Mesenchymal stem cell (in vitro differentiated cells and primary cell): ENCODE results near the gene ALDH1A3.

Source experiments
- DNase-seq: peaks from one replicate; pipeline ENCODE4 v3.0.0-alpha.2; 2013
- H2AFZ ChIP-seq: one replicate; pipeline ENCODE4 v1.6.1; 2013; ENCODE audit warnings: low read depth, mild to moderate bottlenecking, control low read depth, inconsistent platforms, low read length, moderate library complexity
- H2AK5ac ChIP-seq: 2 replicates; pipeline ENCODE4 v1.6.1; 2013; ENCODE audit warnings: low read length, moderate library complexity, mild to moderate bottlenecking, inconsistent platforms; ENCODE audit not compliant: severe bottlenecking
- H2BK120ac ChIP-seq: one replicate; pipeline ENCODE4 v1.6.1; 2013; ENCODE audit warnings: low read depth, mild to moderate bottlenecking, inconsistent platforms, low read length, moderate library complexity
- H2BK12ac ChIP-seq, 2 experiments: one replicate each; pipeline ENCODE4 v1.6.1; 2013; ENCODE audit warnings: inconsistent platforms in 2 of 2, low read length in 2 of 2, mild to moderate bottlenecking in 2 of 2, moderate library complexity in 2 of 2, control low read depth in 1 of 2
- H2BK15ac ChIP-seq: one replicate; pipeline ENCODE4 v1.6.1; 2013; ENCODE audit warnings: mild to moderate bottlenecking, low read depth, inconsistent platforms; ENCODE audit not compliant: poor library complexity, severe bottlenecking
- H2BK5ac ChIP-seq: 2 replicates; pipeline ENCODE4 v1.6.1; 2013; ENCODE audit warnings: low read depth, mild to moderate bottlenecking, low read length, control low read depth, inconsistent platforms; ENCODE audit not compliant: poor library complexity, severe bottlenecking
- H3K14ac ChIP-seq, 2 experiments: one replicate each; pipeline ENCODE4 v1.6.1; 2013; ENCODE audit warnings: inconsistent platforms in 2 of 2, low read length in 2 of 2, control low read depth in 1 of 2, mild to moderate bottlenecking in 1 of 2, moderate library complexity in 1 of 2
- H3K18ac ChIP-seq, 2 experiments: one replicate each; pipeline ENCODE4 v1.6.1; 2013; ENCODE audit warnings: inconsistent platforms in 2 of 2, low read length in 2 of 2, control low read depth in 1 of 2, low read depth in 1 of 2, mild to moderate bottlenecking in 1 of 2
- H3K23ac ChIP-seq, 2 experiments: one replicate each; pipeline ENCODE4 v1.6.1; 2013; ENCODE audit warnings: inconsistent platforms in 2 of 2, low read length in 2 of 2, mild to moderate bottlenecking in 2 of 2, moderate library complexity in 2 of 2, control low read depth in 1 of 2
- H3K27ac ChIP-seq: 2 replicates; pipeline ENCODE4 v1.5.1; 2013; ENCODE audit warnings: mild to moderate bottlenecking, moderate library complexity, low read length, control low read depth, inconsistent platforms; ENCODE audit not compliant: poor library complexity, severe bottlenecking
- H3K27me3 ChIP-seq, 2 experiments: 2 replicates each; pipeline versions ENCODE4 v1.6.1 to v1.7.0; 2013; ENCODE audit warnings: low read length in 2 of 2, mild to moderate bottlenecking in 2 of 2, moderate library complexity in 2 of 2, control low read depth in 1 of 2, inconsistent platforms in 1 of 2; ENCODE audit not compliant: control insufficient read depth in 1 of 2, insufficient read depth in 1 of 2
- H3K36me3 ChIP-seq, 2 experiments: 2 replicates each; pipeline versions ENCODE4 v1.6.1 to v1.7.0; 2013; ENCODE audit warnings: low read length in 2 of 2, control low read depth in 1 of 2, inconsistent platforms in 1 of 2, low read depth in 1 of 2, mild to moderate bottlenecking in 1 of 2; ENCODE audit not compliant: insufficient read depth in 2 of 2, control insufficient read depth in 1 of 2
- H3K4ac ChIP-seq, 2 experiments: one replicate each; pipeline ENCODE4 v1.6.1; 2013; ENCODE audit warnings: inconsistent platforms in 2 of 2, low read length in 2 of 2, mild to moderate bottlenecking in 2 of 2, moderate library complexity in 2 of 2, control low read depth in 1 of 2, low read depth in 1 of 2
- H3K4me1 ChIP-seq: 2 replicates; pipeline ENCODE4 v1.6.1; 2013; ENCODE audit warnings: low read depth, low read length, control low read depth; ENCODE audit not compliant: control insufficient read depth, insufficient read depth
- H3K4me2 ChIP-seq: 2 replicates; pipeline ENCODE4 v1.6.1; 2013; ENCODE audit warnings: low read length, mild to moderate bottlenecking, inconsistent platforms; ENCODE audit not compliant: poor library complexity, severe bottlenecking
- H3K4me3 ChIP-seq, 2 experiments: 2 replicates each; pipeline versions ENCODE4 v1.5.1 to v1.7.0; 2013; ENCODE audit warnings: low read length in 2 of 2, mild to moderate bottlenecking in 2 of 2, control low read depth in 1 of 2, low read depth in 1 of 2; ENCODE audit not compliant: insufficient read depth in 1 of 2
- H3K79me1 ChIP-seq: replicated peaks from 2 replicates; pipeline ENCODE4 v1.6.1; 2013; ENCODE audit warnings: mild to moderate bottlenecking, control low read depth, low read length, inconsistent platforms; ENCODE audit not compliant: poor library complexity, severe bottlenecking
- H3K9ac ChIP-seq: 2 replicates; pipeline ENCODE4 v1.7.0; 2013; ENCODE audit warnings: mild to moderate bottlenecking, low read length, moderate library complexity
- H3K9me3 ChIP-seq: 2 replicates; pipeline ENCODE4 v1.7.0; 2013; ENCODE audit warnings: mild to moderate bottlenecking, low read length; ENCODE audit not compliant: control insufficient read depth
- H4K8ac ChIP-seq: one replicate; pipeline ENCODE4 v1.6.1; 2013; ENCODE audit warnings: inconsistent platforms, mild to moderate bottlenecking, low read length, moderate library complexity
- H4K91ac ChIP-seq: one replicate; pipeline ENCODE4 v1.6.1; 2013; ENCODE audit warnings: mild to moderate bottlenecking, low read length, inconsistent platforms
- WGBS: methylation state at CpG from one replicate; pipeline ENCODE4 v1.1.7; 2013; ENCODE audit warnings: mixed read lengths; 5-methylcytosine and 5-hydroxymethylcytosine counted together

ALDH1A3 gene

DNA sequence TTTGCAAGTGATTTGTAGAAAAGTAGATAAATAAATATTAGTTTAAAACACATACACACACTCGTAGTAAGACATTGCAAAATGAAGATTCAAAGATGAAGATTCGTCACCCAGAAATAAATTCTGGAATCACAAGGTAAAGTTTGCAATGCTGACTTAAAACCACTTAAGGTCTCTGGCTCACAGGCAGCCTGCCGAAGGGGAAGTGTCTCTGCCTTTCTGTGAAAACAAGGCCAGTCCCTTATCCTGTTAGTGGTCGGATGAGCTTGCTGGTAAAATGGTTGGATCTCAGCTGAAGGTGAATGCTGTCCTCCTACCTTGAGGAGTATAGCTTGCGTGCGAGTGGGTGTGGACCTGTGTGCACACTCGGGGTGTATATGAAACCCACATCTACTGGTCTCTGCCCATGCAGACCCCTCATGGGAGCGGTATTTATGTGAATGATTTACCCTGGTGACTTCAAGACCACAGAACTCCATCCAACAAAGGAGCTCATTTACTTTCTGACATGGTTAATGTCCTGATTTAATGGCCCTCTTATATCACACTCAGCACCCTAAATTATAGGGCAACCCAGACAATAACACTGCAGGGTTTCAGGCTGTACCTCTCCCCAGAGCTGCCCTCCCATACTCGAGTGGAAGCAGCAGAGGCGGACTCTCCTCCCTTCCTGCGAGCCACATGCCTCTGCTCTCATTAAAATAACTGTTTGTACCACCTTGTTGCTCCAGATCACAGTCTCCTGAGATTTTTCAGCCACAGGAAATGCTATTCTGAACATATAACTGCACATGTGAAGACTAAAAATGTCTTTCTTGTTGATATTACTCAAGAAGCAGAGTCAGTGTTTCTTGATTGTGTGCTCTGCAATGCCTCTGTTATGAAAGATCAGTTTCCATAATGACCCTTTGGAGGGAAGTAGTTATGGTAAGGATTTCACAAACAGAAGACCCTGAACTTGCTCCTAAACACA lies 45.9 kb upstream of the ALDH1A3 start:
- Histone ChIP-seq H2BK120ac (no peak overlapping the region), H3K27ac (no peak overlapping the region), H2BK5ac (no peak overlapping the region), H3K36me3 (no peaks in the 10 kb centered on the region), H3K23ac (no peak overlapping the region), H3K27me3 (no peaks in the 10 kb centered on the region), H4K8ac (no peak overlapping the region), H2AFZ (no peak overlapping the region), H3K18ac (no peak overlapping the region), H3K4me1 (no peaks in the 10 kb centered on the region), H3K9me3 (peaks cover 5% of the 10 kb centered on the region), H3K79me1 (no peaks in the 10 kb centered on the region), H3K4me2 (no peak overlapping the region), H4K91ac (no peak overlapping the region), H2AK5ac (no peak overlapping the region), H3K4me3 (no peak overlapping the region), H3K9ac (no peak overlapping the region), H2BK12ac (no peak overlapping the region), H2BK15ac (no peak overlapping the region), H3K14ac (no peak overlapping the region), H3K4ac (no peak overlapping the region)
- WGBS = 76% methylated on average over 10 of the region's 11 CpGs
- no peak for DNase-seq

DNA sequence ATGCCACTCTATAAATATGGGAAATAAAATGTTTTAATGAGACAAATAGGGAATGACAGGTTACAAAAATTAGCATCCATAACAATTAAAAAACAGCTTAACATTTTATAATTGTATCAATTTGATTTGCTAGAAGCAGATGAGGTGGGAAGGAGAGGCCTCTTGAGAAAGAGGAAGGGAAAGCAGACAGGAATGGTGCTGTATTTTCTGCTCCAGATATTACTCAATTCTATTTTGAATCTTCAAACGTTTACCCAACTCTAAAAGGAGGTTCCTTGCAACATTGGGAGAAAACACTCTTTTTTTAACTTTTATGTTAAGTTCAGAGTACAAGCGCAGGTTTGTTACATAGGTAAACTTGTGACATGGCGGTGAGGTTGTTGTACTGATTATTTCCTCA lies 44.9 kb upstream of the ALDH1A3 start:
- Histone ChIP-seq H2AFZ (no peak overlapping the region), H4K91ac (no peak overlapping the region), H3K36me3 (no peaks in the 10 kb centered on the region), H2BK15ac (no peak overlapping the region), H3K27me3 (no peaks in the 10 kb centered on the region), H3K4ac (no peak overlapping the region), H3K4me1 (no peaks in the 10 kb centered on the region), H3K14ac (no peak overlapping the region), H3K4me2 (no peak overlapping the region), H3K9me3 (peaks cover 5% of the 10 kb centered on the region), H2BK12ac (no peak overlapping the region), H4K8ac (no peak overlapping the region), H3K9ac (no peak overlapping the region), H2BK120ac (no peak overlapping the region), H3K4me3 (no peak overlapping the region), H3K18ac (no peak overlapping the region), H3K23ac (no peak overlapping the region), H3K79me1 (no peaks in the 10 kb centered on the region), H2AK5ac (no peak overlapping the region), H2BK5ac (no peak overlapping the region), H3K27ac (no peak overlapping the region)
- no peak for DNase-seq
- 93% methylated on average over 2 of the region's 3 CpGs for whole genome bisulfite sequencing

DNA sequence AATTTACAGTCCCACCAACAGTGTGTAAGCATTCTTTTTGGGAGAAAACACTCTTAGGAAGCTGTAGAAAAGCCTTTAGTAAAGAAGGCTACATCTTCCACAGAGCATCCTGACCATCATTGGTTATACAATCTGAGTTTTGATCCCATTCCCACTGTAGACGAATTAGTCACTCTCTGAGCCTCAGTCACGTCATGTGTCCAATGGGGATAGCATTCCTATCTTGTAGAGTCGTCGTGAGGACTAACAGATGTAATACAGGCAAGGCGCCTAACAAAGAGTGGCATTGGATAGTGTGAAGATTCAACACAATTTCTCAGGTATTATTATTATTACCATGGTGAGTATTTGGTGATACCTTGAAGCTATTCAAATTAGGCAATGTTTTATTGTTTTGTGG lies 44.0 kb upstream of the ALDH1A3 start:
- no peak overlapping the region for H3K4me2 ChIP-seq
- no peak for DNase-seq
- H4K8ac ChIP-seq = no peak overlapping the region
- H2BK5ac ChIP-seq = no peak overlapping the region
- H3K14ac ChIP-seq = peak overlapping the region in 1 of 2 experiments; percentile 7
- no peak overlapping the region for H3K23ac ChIP-seq
- WGBS = 61% methylated on average over 4 of the region's 5 CpGs
- no peak overlapping the region for H4K91ac ChIP-seq
- H3K9me3 ChIP-seq = peaks cover 5% of the 10 kb centered on the region
- H3K4me3 ChIP-seq = no peak overlapping the region
- H2BK120ac ChIP-seq = no peak overlapping the region
- H3K27me3 ChIP-seq = no peaks in the 10 kb centered on the region
- no peak overlapping the region for H3K27ac ChIP-seq
- H2BK15ac ChIP-seq = no peak overlapping the region
- H3K79me1 ChIP-seq = no peaks in the 10 kb centered on the region
- no peaks in the 10 kb centered on the region for H3K4me1 ChIP-seq
- no peak overlapping the region for H2AFZ ChIP-seq
- no peak overlapping the region for H3K18ac ChIP-seq
- H3K36me3 ChIP-seq = no peaks in the 10 kb centered on the region
- H2AK5ac ChIP-seq = no peak overlapping the region
- H3K9ac ChIP-seq = no peak overlapping the region
- H3K4ac ChIP-seq = no peak overlapping the region
- no peak overlapping the region for H2BK12ac ChIP-seq

DNA sequence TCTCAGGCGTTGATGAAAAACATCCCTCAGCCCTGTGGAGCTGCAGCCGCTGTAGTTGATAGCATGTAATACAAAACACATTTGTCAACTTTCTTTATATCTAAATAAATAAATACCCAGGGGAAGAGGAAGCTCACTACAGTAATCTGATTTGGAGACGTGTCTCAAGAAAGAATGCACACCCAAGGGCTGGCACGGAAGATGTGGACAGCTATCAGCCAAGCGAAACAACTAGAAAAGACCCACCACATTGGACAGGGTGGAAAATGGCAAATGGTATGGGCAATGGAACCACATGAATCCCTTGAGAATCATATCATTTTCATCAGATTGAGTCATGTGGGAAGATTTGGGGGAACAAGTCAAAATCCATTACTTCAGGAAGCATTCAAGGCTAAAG lies 43.1 kb upstream of the ALDH1A3 start:
- Histone ChIP-seq H4K8ac (no peak overlapping the region), H4K91ac (no peak overlapping the region), H3K18ac (no peak overlapping the region), H3K27me3 (no peaks in the 10 kb centered on the region), H3K23ac (no peak overlapping the region), H3K9me3 (peaks cover 5% of the 10 kb centered on the region), H2AFZ (no peak overlapping the region), H2BK12ac (no peak overlapping the region), H3K4me3 (no peak overlapping the region), H2BK5ac (no peak overlapping the region), H3K9ac (no peak overlapping the region), H3K4me1 (no peaks in the 10 kb centered on the region), H3K14ac (no peak overlapping the region), H3K4me2 (no peak overlapping the region), H3K79me1 (no peaks in the 10 kb centered on the region), H2AK5ac (no peak overlapping the region), H3K36me3 (no peaks in the 10 kb centered on the region), H2BK15ac (no peak overlapping the region), H2BK120ac (no peak overlapping the region), H3K4ac (no peak overlapping the region), H3K27ac (no peak overlapping the region)
- no peak for DNase-seq
- WGBS = 88% methylated on average over 3 of the region's 5 CpGs
